ENCODE data around the gene SCAI.

Gene SCAI

GRCh38 chr9:125088752-125089151 is 54.6 kb downstream of the SCAI start:
- no peak for TF ChIP-seq CTCF (IDR thresholded peaks at IDR 0.05)

- no peak for TF ChIP-seq CTCF (IDR thresholded peaks at IDR 0.05)
These were observed 57.4 kb downstream of the SCAI start for GRCh38 chr9:125085703-125086477.

GRCh38 chr9:125079931-125080330 is 63.4 kb downstream of the SCAI start:
- no peak for TF ChIP-seq CTCF (IDR thresholded peaks at IDR 0.05)

GRCh38 chr9:125075997-125076396 is 67.3 kb downstream of the SCAI start:
- no peak for TF ChIP-seq CTCF (IDR thresholded peaks at IDR 0.05)

- no peak for TF ChIP-seq CTCF (IDR thresholded peaks at IDR 0.05)
These were observed 68.4 kb downstream of the SCAI start for GRCh38 chr9:125074976-125075375.

GRCh38 chr9:125066839-125067619 is 76.3 kb downstream of the SCAI start:
- TF ChIP-seq CTCF (IDR thresholded peaks at IDR 0.05), result no peak

- TF ChIP-seq CTCF (IDR thresholded peaks at IDR 0.05), result no peak
These were observed 81.9 kb downstream of the SCAI start for GRCh38 chr9:125061391-125061790.

Measured in LNCAP (cell line).